HCT116 (cell line): ENCODE measurements around the gene RXRA. TPM values are rescaled to one million over a fixed set of nuclear protein-coding genes. Genes with fewer than 3 reads are reported as not detected.

Source experiments
- ATAC-seq: fragments of 200-7000 bp; cut with Tn5 transposase; 2 replicates; pipeline ENCODE4 v1.9.1; 2020; ENCODE audit warnings: mild to moderate bottlenecking, moderate library complexity
- BruUV-seq: library from RNA; stranded (reverse); fragments of 400-500 nt; replicated peaks from 2 replicates; lab custom pipeline; 2021; lab: Mats Ljungman, UMichigan
- CTCF ChIA-PET: fragments of 300-600 bp; sonication (Branson Sonifier 250); formaldehyde crosslinking; loops from one replicate; lab custom pipeline; 2021; ENCODE audit warnings: antibody characterized with exemption; lab: Charles Lee
- POLR2A ChIA-PET: fragments of 300-600, 350-600 bp; sonication (Branson Sonifier 250); formaldehyde crosslinking; loops from one replicate; lab custom pipeline; 2021; ENCODE audit warnings: antibody characterized with exemption; lab: Charles Lee
- RAD21 ChIA-PET, 2 experiments: fragments of 300-600 bp; sonication (Branson Sonifier 250); formaldehyde crosslinking; loops; one replicate each; lab custom pipeline; 2023; ENCODE audit warnings: low total read pairs in 2 of 2; ENCODE audit not compliant: uncharacterized antibody in 2 of 2, unreplicated experiment in 2 of 2, low non-redundant PET in 1 of 2; lab: Charles Lee
- DNase-seq: peaks from one replicate; pipeline ENCODE4 v3.0.0-alpha.2; 2010; ENCODE audit warnings: low read depth, low spot score
- H2AFZ ChIP-seq: fragments of 200-600 bp; shearing (Covaris generic), sonication (generic); 2 replicates; pipeline ENCODE4 v1.6.1; 2017; ENCODE audit warnings: low read depth, mixed run types, mixed read lengths, antibody characterized with exemption, low read length; ENCODE audit not compliant: poor library complexity, severe bottlenecking
- H3K27ac ChIP-seq: 2 replicates; pipeline ENCODE4 v1.5.1; 2012; ENCODE audit warnings: low read depth, low read length
- H3K27me3 ChIP-seq: fragments of 200-600 bp; sonication (generic); 2 replicates; pipeline ENCODE4 v1.6.1; 2016; ENCODE audit warnings: mixed run types, low read length, mixed read lengths; ENCODE audit not compliant: insufficient read depth
- H3K36me3 ChIP-seq, 2 experiments: fragments of 200-500 bp in 1 of 2; fragments of 200-600 bp in 1 of 2; sonication (Bioruptor generic) in 1 of 2; sonication (generic) in 1 of 2; 2 replicates each; pipeline versions ENCODE4 v1.5.1 to v1.6.1; 2014 to 2016; ENCODE audit warnings: low read length in 2 of 2, inconsistent platforms in 1 of 2, mixed read lengths in 1 of 2, mixed run types in 1 of 2; ENCODE audit not compliant: insufficient read depth in 2 of 2, control insufficient read depth in 1 of 2
- H3K4me1 ChIP-seq, 2 experiments: fragments of 200-600 bp in 1 of 2; sonication (generic) in 1 of 2; 2 replicates each; pipeline versions ENCODE4 v1.5.1 to v1.6.1; 2012 to 2017; ENCODE audit warnings: low read length in 2 of 2, inconsistent platforms in 1 of 2, mild to moderate bottlenecking in 1 of 2, mixed read lengths in 1 of 2, mixed run types in 1 of 2, moderate library complexity in 1 of 2; ENCODE audit not compliant: insufficient read depth in 2 of 2, control insufficient read depth in 1 of 2
- H3K4me2 ChIP-seq: fragments of 200-600 bp; sonication (generic); 2 replicates; pipeline ENCODE4 v1.6.1; 2017; ENCODE audit warnings: mixed run types, low read length, mixed read lengths
- H3K4me3 ChIP-seq, 2 experiments: fragments of 200-600 bp in 1 of 2; sonication (generic) in 1 of 2; replicated peaks in 1 of 2; 2 replicates each; pipeline ENCODE4 v1.5.1; 2011 to 2016; ENCODE audit warnings: low read length in 2 of 2, control low read depth in 1 of 2, low read depth in 1 of 2, mild to moderate bottlenecking in 1 of 2, mixed read lengths in 1 of 2, mixed run types in 1 of 2
- H3K79me2 ChIP-seq: fragments of 200-600 bp; sonication (generic); 2 replicates; pipeline ENCODE4 v1.6.1; 2017; ENCODE audit warnings: mild to moderate bottlenecking, mixed run types, low read length, moderate library complexity, mixed read lengths; ENCODE audit not compliant: insufficient read depth
- H3K9ac ChIP-seq: fragments of 200-600 bp; sonication (generic); 2 replicates; pipeline ENCODE4 v1.6.1; 2016; ENCODE audit warnings: low read length, mixed read lengths
- H3K9me2 ChIP-seq: fragments of 200-600 bp; sonication (generic), shearing (Covaris generic); 2 replicates; pipeline ENCODE4 v1.6.1; 2017; ENCODE audit warnings: mixed run types, mild to moderate bottlenecking, moderate library complexity; ENCODE audit not compliant: insufficient read depth
- H3K9me3 ChIP-seq, 2 experiments: fragments of 200-500 bp in 1 of 2; fragments of 200-600 bp in 1 of 2; sonication (Bioruptor generic) in 1 of 2; sonication (generic) in 1 of 2; 2 replicates each; pipeline ENCODE4 v1.6.1; 2014 to 2017; ENCODE audit warnings: low read length in 2 of 2, mixed read lengths in 2 of 2, inconsistent platforms in 1 of 2, low read depth in 1 of 2, mild to moderate bottlenecking in 1 of 2, mixed run types in 1 of 2, moderate library complexity in 1 of 2; ENCODE audit not compliant: control insufficient read depth in 1 of 2, insufficient read depth in 1 of 2
- H4K20me1 ChIP-seq: fragments of 200-600 bp; sonication (generic), shearing (Covaris generic); 2 replicates; pipeline ENCODE4 v1.6.1; 2017; ENCODE audit warnings: mixed run types, mild to moderate bottlenecking, moderate library complexity; ENCODE audit not compliant: insufficient read depth
- CBX3 ChIP-seq: IDR thresholded peaks from 2 replicates; pipeline ENCODE4 v1.6.1; 2012; ENCODE audit warnings: low read depth
- CEBPB ChIP-seq: IDR thresholded peaks from 2 replicates; pipeline ENCODE4 v1.6.1; 2012; ENCODE audit warnings: low read depth
- EGR1 ChIP-seq: IDR thresholded peaks from 2 replicates; pipeline ENCODE4 v1.6.1; 2012; ENCODE audit warnings: low read depth
- FOSL1 ChIP-seq: IDR thresholded peaks from 2 replicates; pipeline ENCODE4 v1.6.1; 2012; ENCODE audit warnings: low read depth
- POLR2A ChIP-seq: IDR thresholded peaks from 2 replicates; pipeline ENCODE4 v1.7.0; 2011; ENCODE audit warnings: borderline replicate concordance; ENCODE audit not compliant: insufficient read depth, insufficient read length; ENCODE audit errors: extremely low read depth
- POLR2AphosphoS5 ChIP-seq: IDR thresholded peaks from 2 replicates; pipeline ENCODE4 v1.6.1; 2011; ENCODE audit warnings: mild to moderate bottlenecking, low read depth, low read length, moderate library complexity
- RAD21 ChIP-seq: IDR thresholded peaks from 2 replicates; pipeline ENCODE4 v1.6.1; 2012; ENCODE audit warnings: low read depth, mild to moderate bottlenecking
- SIN3A ChIP-seq: IDR thresholded peaks from 2 replicates; pipeline ENCODE4 v1.6.1; 2012; ENCODE audit warnings: low read depth
- SRF ChIP-seq: IDR thresholded peaks from 2 replicates; pipeline ENCODE4 v1.6.1; 2012; ENCODE audit warnings: low read depth
- TCF7L2 ChIP-seq: IDR thresholded peaks from 2 replicates; pipeline ENCODE4 v1.7.0; 2011; ENCODE audit warnings: borderline replicate concordance, inconsistent platforms; ENCODE audit not compliant: insufficient read depth, insufficient read length; ENCODE audit errors: extremely low read depth
- ZNF274 ChIP-seq: fragments of 200-500 bp; sonication (Bioruptor generic); IDR thresholded peaks from 2 replicates; pipeline ENCODE4 v1.6.1; 2014; ENCODE audit warnings: mild to moderate bottlenecking, low read depth, low read length, inconsistent platforms
- intact Hi-C: fragments of 100-400 bp; cut with micrococcal nuclease; formaldehyde crosslinking; loops from 2 replicates; pipeline ENCODE4 v1.10.0; 2022
- total RNA-seq: library from RNA; stranded (reverse); gene quantifications from one replicate; pipeline ENCODE4 v1.2.1, GENCODE V29; 2021; ENCODE audit not compliant: unreplicated experiment
- TF ChIP-seq, protein P1 (sequence below): IDR thresholded peaks from 2 replicates; pipeline ENCODE4 v1.6.1; 2012
- TF ChIP-seq, protein P2 (sequence below): IDR thresholded peaks from 2 replicates; pipeline ENCODE4 v1.6.1; 2011; ENCODE audit warnings: mild to moderate bottlenecking, low read length, moderate library complexity; ENCODE audit not compliant: insufficient replicate concordance; ENCODE audit errors: extremely low read depth
- TF ChIP-seq, protein P3 (sequence below): IDR thresholded peaks from 2 replicates; pipeline ENCODE4 v1.6.1; 2012; ENCODE audit warnings: low read depth
- TF ChIP-seq, protein P4 (sequence below): IDR thresholded peaks from 2 replicates; pipeline ENCODE4 v1.6.1; 2012

Gene RXRA
- total RNA-seq, 1 experiment from 2014 or later = 43.9 TPM

DNA sequence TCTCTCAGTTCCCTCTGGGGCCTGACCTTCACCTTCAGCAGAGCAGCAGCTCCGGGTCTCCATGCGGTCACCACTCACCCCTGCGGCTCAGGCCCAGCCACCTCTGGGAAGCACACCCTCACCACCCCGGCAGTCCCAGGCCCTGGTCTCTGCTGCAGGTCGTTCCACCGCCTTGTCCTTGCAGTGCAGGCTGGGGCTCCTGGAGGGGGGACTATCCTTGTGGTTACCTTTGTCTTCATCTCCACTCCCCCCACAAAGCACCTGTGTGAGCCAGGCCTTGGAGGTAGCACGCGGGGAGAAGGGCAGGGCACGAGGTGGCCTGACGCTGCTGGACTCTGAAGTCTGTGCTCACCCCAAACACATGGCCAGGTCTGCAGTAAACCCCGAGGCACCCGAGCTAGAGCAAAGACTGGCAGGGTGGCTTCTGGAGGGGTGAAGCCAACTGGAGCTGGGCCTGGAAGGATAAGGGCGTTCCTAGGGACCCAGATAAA lies 33.2 kb upstream of the RXRA start:
- H3K27me3 ChIP-seq = no peaks in the 10 kb centered on the region

DNA sequence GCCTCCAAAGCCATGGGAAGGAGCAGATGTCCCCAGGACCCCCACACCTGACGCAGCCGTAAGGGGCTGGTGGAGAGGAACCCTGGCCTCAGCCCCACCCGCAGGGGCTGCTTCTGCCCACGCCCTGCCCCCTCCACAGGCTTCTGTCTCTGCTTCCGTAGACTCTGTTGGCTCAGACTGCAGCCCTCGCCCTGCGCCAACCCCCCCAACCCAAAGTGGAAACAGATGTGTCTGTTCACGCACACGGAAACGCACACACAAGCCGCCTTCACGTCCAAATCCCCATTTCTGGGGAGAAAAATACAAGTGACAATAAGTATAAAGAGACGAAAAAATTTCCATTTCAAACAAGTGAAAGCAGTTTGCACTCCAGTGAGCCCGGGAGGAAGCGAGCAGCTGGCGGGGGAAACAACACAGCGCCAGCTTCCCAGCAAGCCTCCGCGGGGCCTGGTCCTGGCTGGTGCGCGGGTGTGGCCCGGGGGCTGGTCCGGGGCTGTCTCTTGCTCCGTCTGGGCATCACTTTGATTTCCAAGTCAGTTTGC lies 32.6 kb upstream of the RXRA start:
- no peaks in the 10 kb centered on the region for H3K9me2 ChIP-seq
- DNase-seq (no peak), ATAC-seq (no peak)
- ChIA-PET POLR2A (no interaction called here), CTCF (no interaction called here), RAD21 (no interaction called here)
- H3K79me2 ChIP-seq = no peaks in the 10 kb centered on the region
- BruUV-seq = no TSS peak
- H3K4me1 ChIP-seq = no peaks in the 10 kb centered on the region
- H3K27me3 ChIP-seq = no peaks in the 10 kb centered on the region
- H4K20me1 ChIP-seq = no peaks in the 10 kb centered on the region
- no peaks in the 10 kb centered on the region for H3K36me3 ChIP-seq
- no peaks in the 10 kb centered on the region for H3K9me3 ChIP-seq
- no peak overlapping the region for H3K4me2 ChIP-seq
- no peak overlapping the region for H3K27ac ChIP-seq
- no peak overlapping the region for H3K9ac ChIP-seq
- intact Hi-C loops = no loop called here
- no peak overlapping the region for H2AFZ ChIP-seq
- no peak overlapping the region for H3K4me3 ChIP-seq
- no peak for TF ChIP-seq ZNF274
- TF ChIP-seq FOSL1 = no peak
- TF ChIP-seq, protein P1, sequence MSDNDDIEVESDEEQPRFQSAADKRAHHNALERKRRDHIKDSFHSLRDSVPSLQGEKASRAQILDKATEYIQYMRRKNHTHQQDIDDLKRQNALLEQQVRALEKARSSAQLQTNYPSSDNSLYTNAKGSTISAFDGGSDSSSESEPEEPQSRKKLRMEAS = no peak
- TF ChIP-seq RAD21 = no peak
- TF ChIP-seq, protein P2, sequence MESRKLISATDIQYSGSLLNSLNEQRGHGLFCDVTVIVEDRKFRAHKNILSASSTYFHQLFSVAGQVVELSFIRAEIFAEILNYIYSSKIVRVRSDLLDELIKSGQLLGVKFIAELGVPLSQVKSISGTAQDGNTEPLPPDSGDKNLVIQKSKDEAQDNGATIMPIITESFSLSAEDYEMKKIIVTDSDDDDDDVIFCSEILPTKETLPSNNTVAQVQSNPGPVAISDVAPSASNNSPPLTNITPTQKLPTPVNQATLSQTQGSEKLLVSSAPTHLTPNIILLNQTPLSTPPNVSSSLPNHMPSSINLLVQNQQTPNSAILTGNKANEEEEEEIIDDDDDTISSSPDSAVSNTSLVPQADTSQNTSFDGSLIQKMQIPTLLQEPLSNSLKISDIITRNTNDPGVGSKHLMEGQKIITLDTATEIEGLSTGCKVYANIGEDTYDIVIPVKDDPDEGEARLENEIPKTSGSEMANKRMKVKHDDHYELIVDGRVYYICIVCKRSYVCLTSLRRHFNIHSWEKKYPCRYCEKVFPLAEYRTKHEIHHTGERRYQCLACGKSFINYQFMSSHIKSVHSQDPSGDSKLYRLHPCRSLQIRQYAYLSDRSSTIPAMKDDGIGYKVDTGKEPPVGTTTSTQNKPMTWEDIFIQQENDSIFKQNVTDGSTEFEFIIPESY = no peak
- TF ChIP-seq CEBPB = no peak
- no peak for TF ChIP-seq CBX3
- TF ChIP-seq SRF = no peak
- TF ChIP-seq POLR2AphosphoS5 = no peak
- TF ChIP-seq, protein P3, sequence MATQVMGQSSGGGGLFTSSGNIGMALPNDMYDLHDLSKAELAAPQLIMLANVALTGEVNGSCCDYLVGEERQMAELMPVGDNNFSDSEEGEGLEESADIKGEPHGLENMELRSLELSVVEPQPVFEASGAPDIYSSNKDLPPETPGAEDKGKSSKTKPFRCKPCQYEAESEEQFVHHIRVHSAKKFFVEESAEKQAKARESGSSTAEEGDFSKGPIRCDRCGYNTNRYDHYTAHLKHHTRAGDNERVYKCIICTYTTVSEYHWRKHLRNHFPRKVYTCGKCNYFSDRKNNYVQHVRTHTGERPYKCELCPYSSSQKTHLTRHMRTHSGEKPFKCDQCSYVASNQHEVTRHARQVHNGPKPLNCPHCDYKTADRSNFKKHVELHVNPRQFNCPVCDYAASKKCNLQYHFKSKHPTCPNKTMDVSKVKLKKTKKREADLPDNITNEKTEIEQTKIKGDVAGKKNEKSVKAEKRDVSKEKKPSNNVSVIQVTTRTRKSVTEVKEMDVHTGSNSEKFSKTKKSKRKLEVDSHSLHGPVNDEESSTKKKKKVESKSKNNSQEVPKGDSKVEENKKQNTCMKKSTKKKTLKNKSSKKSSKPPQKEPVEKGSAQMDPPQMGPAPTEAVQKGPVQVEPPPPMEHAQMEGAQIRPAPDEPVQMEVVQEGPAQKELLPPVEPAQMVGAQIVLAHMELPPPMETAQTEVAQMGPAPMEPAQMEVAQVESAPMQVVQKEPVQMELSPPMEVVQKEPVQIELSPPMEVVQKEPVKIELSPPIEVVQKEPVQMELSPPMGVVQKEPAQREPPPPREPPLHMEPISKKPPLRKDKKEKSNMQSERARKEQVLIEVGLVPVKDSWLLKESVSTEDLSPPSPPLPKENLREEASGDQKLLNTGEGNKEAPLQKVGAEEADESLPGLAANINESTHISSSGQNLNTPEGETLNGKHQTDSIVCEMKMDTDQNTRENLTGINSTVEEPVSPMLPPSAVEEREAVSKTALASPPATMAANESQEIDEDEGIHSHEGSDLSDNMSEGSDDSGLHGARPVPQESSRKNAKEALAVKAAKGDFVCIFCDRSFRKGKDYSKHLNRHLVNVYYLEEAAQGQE = no peak
- no peak for TF ChIP-seq EGR1

More for the DNA sequence above, 33.2 kb upstream of the RXRA start:
- TF ChIP-seq POLR2A (no peak), TCF7L2 (no peak), POLR2AphosphoS5 (no peak), SIN3A (no peak)
- TF ChIP-seq, protein P1 = no peak
- TF ChIP-seq, protein P4, sequence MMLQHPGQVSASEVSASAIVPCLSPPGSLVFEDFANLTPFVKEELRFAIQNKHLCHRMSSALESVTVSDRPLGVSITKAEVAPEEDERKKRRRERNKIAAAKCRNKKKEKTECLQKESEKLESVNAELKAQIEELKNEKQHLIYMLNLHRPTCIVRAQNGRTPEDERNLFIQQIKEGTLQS = no peak
- H3K36me3 ChIP-seq = no peaks in the 10 kb centered on the region
- H3K79me2 ChIP-seq = no peaks in the 10 kb centered on the region
- H3K4me2 ChIP-seq = no peak overlapping the region
- intact Hi-C loops = no loop called here
- RAD21 ChIA-PET = no interaction called here
- no peak for DNase-seq
- POLR2A ChIA-PET = no interaction called here
- no peaks in the 10 kb centered on the region for H3K4me1 ChIP-seq
- H3K4me3 ChIP-seq = no peak overlapping the region
- no TSS peak for BruUV-seq
- CTCF ChIA-PET = no interaction called here
- no peak overlapping the region for H3K27ac ChIP-seq
- H4K20me1 ChIP-seq = no peaks in the 10 kb centered on the region
- no peaks in the 10 kb centered on the region for H3K9me2 ChIP-seq
- no peak overlapping the region for H2AFZ ChIP-seq
- no peaks in the 10 kb centered on the region for H3K9me3 ChIP-seq
- no peak overlapping the region for H3K9ac ChIP-seq
- no peak for ATAC-seq
